HG03432 (cell line): ENCODE measurements around the gene F2.

Experiments used
- ATAC-seq: cut with Tn5 transposase; IDR thresholded peaks from one replicate; pipeline ENCODE4 v1.9.1; 2021; ENCODE audit warnings: mild to moderate bottlenecking, moderate library complexity; ENCODE audit not compliant: unreplicated experiment

F2 gene

DNA sequence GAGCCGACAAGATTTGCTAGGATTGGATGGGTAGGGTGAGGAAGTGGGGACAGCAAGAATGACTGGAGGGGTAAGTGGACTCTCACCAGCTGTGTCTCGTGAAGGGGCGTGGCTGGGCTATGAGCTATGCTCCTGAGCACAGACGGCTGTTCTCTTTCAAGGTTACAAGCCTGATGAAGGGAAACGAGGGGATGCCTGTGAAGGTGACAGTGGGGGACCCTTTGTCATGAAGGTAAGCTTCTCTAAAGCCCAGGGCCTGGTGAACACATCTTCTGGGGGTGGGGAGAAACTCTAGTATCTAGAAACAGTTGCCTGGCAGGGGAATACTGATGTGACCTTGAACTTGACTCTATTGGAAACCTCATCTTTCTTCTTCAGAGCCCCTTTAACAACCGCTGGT, 19.9 kb downstream of the F2 start:
- no peak for ATAC-seq

DNA sequence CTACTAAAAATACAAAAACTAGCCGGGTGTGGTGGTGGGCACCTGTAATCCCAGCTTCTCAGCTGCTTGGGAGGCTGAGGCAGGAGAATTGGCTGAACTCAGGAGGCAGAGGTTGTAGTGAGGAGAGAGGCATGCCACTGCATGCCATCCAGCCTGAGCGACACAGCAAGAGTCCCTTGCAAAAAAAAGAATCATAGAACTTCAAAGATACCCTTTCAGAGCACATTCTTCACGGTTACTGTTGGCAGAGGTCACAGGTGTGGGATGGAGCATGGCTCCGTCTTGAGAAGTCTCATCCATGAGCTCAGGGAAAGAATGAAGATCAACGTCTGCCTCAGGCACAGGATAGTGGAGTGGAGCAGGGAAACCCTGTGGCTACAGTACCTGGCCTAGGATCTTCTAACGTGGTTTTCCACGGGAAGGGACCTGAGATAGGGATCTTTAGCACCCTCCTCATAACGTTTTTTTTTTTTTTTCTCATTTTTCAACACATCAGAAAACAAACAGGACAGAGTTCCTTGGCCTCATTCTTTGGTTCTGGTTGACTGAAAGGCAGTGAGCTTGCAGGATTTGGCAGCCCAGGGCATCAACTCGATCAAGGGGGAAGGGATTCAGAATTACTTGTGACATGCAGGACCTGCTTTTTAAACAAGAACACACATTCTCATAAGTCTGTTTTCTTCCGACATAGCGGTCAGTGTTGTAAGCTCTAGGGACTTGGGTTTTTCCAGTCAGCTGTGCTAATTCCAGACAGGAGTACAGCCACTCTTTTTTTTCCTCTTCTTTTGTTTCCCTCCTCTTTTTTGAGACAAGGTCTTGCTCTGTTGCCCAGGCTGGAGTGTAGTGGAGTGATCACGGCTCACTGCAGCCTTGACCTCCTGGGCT, 22.8 kb downstream of the F2 start:
- no peak for ATAC-seq

DNA sequence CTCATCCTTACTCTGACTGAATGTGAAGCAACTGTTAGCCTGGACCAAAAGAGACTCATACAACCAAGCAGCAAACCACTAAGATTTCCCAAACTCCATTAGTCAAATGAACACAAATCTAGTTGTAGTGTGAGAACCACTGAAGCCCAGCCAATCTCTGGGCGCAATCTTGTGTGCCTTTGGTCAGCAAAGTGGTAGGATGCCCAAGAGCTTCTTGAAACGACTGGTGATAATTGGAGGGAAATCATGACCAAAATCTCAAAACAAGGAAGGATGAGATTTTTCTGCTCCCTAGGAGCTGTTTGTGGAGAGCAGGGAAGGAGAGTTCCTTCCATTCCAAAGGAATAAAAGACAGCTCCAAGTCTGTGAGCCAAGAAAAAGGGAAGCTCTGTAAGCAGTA, 24.0 kb downstream of the F2 start:
- ATAC-seq = no peak

DNA sequence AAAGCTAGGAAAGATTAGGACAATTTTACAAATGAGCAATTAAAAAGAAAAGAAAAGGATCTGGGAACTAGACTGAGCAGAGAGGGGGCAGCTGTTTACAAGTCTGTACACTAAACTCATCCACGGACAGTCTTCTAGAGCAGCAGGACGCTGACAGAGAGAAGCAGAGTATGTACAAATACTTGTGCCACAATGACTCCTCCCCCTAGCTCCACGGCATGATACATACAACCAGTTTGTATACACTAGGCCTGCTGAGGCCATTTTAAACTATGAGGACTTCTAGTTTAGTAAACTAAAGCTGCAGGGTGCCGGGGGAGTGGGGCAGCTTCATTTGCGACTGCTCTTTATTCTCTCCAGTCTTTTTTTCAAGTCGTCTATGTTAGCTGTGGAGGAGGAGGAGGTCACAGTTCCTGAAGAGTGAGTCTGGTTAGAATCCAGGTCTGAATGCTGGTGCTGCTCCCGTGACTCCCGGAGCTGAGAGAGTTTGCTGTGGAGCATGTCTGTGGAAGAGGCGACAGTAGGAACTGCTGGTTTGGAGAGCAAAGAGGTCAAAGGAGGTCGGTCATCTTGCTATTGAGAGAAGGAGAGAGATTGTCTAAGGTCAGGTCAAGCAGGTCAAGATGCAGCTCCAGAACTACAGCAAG, 24.8 kb downstream of the F2 start:
- ATAC-seq = no peak

DNA sequence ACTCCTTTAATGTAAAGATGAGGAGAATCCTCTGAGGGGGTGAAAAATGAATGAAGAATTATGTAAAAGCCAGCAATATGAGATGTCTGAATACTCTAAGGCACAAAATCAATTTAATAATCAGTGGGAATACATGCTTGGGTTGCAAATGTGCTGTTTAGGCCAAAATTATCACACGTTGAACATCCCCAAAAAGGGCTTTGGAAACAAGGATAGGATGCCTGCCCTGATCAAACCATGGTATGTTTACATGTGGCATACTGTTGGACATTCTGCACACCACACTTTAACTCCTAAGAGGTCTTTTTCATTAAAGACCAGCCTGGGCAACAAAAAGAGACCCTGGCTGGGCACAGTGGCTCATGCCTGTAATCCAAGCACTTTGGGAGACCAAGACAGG, 26.3 kb downstream of the F2 start:
- no peak for ATAC-seq

DNA sequence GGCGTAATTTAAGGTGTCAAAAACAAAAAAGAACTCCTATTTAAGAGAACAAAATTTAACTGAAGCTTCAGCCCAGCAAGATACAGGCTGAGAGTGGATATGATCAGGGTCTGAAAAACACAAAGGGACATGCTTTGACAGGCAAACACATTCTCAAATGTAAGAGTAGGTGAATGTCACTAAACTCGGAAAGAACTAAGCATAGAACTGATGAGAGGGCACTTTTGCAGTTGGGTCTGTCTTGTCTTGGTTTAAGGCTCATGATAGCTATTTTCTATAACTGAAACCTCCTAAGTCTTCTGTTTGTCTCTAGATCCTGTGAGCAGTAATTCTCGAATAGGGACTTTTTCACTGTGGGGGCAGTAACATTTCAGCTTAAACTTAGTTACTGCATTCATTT, 27.0 kb downstream of the F2 start:
- ATAC-seq = no peak

DNA sequence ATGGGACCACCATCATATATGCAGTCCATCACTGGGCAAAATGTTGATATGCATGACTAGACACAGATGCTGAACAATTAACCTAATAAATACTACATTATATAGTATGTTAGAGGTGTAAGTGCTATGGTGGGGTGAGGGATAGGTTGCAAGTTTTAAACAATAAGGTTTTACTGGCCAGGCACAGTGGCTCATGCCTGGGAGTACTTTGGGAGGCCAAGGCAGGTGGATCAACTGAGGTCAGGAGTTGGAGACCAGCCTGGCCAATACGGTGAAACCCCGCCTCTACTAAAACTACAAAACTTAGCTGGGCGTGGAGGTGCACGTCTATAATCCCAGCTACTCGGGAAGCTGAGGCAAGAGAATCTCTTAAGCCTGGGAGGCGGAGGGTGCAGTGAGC, 28.1 kb downstream of the F2 start:
- ATAC-seq = no peak

DNA sequence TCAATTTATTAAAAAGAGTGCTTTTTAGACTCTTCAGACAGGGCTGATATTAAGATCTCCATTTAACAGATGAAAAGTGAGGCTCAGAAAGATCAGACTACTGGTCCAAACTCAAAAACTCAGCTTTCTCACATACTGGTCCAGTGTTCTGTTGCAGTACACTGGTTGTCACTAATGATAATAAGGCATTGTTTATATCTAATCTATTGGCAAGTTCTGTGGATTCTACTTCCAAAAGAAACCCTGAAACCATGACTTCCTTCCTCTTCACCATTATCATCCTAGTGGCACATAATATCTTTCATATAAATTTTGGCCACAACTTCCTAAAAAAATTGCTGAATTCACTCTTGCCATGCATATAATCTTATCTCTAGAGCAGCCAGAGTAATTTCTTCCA, 36.9 kb downstream of the F2 start:
- no peak for ATAC-seq

DNA sequence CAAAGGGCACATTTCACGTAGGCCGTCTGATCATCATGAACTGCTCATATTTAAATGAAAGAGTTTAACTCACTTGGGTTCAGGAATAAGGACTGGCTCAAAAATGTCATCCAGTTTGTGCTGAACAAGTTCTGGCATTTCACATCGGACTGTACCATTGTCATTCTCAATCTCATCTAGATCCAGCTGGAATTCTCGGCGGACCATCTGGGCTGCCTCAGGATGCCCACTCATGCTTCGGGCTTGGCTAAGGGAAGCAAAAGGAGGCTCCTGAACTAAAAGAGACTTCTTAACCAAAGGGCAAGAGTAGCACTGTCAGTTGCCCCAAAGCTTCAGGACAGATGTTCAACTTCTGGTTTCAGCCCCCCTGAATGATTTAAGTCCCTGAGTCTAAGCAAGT, 40.2 kb downstream of the F2 start:
- ATAC-seq = no peak

DNA sequence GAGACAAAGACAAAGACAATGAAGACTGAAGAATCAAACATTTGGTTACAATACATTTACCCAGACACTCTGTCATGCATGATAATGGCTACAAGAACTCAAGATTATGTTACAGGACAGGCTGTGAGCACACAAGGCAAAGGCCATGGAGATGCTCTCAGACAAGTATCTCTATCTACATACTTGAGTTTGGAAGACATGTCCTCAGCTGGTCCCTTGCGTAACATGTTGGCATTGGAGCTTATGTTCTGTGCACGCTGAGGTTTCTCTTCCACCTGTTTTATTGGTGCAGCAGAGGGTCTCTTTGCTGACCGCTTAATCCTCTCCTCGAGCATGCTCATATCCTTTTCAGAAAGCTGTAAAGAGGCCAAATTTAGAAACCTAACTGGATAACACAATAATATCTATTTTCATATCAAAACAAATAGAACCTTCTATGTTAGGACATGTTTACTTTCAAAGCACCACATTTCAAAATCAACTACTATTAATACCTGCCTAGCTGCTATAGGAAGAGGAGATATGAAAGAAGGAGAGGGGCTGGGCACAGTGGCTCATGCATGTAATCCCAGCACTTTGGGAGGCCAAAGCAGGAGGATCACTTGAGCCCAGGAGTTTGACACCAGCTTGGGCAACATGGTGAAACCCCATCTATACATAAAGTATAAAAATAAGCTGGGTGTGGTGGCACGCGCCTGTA, 41.6 kb downstream of the F2 start:
- no peak for ATAC-seq

DNA sequence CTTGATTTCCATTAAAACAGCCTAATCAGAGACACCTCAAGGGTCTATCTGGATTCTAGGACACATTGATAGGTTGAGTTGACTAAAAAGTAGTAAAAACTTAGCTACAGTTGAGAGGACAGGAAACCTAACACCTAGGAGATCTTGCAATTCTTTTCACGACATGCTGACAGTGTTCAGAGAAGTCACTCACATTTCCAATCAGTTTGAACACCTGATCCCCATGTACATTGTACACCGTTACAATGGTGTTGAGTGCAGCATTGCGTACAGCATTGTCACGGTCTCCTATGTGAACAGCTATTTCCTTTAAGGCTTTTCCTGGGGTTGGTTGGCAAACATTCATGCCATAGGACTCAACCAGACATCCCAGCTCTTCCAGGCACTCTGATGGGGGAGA, 42.8 kb downstream of the F2 start:
- no peak for ATAC-seq

DNA sequence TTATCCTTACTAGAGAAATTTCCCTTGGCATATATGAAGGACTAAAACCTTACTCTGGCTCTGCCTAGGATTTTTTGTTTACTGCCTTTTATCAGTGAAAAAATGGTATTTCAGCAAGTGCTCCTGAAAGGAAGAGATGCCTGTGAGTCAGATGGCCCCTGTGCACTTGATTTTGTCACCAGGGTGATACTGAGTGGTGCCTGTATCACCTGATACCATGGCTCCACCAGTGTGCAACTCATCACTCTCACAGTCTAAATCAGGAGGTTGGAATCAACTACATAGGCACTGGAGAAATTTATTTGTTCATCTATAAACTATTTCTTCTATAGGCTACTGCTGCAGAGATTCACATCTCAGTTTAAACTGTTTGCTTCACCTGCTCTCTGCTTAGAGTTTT, 43.2 kb downstream of the F2 start:
- no peak for ATAC-seq

DNA sequence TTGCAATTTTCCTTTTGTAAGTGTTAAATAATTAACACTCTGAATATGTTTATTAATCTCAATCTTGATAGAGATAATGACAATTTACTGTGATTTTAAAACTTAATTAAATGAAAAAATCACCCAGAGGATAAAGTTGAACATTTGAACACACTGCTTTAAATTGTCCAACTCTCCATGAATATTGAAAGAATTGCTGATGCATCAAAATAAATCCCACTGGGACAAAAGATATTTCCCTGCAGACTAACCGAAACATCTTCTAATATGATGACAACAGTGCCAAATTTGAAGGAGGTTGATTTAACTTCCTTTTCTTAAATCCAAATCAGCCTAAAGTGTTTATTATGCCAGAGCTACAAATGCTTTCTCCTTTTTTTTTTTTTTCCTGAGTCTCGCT, 47.6 kb downstream of the F2 start:
- ATAC-seq = no peak

DNA sequence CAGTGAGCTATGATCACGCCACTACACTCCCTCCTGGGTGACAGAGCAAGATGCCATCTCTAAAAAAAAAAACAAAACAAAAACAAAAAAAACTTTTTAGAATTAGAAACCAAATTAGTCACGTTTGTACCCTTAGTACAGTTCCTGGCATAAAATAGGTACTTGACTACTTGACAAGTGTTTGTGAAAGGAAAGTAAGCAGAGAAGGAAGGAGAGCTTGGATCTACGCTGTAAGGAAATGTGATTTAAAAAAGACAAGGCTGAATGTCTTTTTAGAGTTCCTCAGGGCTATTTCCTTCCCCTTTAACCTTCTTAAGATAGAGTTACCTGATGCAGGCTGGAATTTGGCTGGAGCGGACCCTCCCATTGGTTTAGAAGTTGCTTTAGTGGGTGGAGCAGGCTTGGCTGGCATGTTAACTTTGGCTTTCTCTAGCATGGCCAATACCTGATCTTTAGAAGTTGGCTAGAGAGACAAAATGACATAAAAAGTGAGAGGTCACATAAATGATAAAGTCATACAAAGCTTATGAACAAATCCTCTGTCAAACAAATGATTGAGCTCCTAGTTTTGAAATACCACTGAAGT, 50.7 kb downstream of the F2 start:
- ATAC-seq = no peak

DNA sequence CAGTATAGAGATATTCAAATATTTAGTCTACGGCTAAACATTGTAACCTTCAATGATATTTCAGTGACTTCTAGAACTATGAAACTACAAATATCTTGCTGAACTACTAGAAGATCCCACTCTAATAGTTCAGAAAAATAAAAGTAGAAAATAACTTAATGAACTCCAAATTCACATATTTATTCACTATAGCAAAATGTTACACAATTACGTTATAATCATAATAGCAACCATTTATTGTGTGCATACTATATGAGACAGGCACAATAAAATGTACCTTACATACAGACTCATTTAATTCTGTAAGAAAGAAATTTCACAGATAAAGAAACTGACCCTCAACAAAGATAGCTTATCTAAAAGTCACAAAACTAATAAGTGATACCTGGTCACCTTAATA, 57.9 kb downstream of the F2 start:
- no peak for ATAC-seq

DNA sequence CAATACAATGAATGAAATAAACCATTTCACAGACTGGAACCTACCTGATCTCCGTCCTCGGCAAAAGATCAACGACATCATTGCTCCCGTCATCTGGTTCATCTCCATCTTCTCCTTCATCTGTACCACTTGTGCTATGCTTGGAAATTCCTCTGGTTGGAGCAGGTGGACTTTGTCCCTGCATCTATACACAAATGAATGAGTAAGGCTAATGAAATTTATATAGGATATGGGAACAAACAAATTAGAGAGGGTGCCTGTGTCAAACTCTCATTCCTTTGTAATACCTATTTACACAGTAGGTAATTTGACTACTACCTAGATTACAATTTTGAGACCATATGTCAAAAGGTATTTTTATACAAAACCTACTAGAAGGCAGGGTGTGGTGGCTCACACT, 59.4 kb downstream of the F2 start:
- ATAC-seq = no peak
